Measurements from ENCODE around the gene DCTN3. TPM values are rescaled to one million over a fixed set of nuclear protein-coding genes. Genes with fewer than 3 reads are reported as not detected.
A peak's percentile ranks its signal among the peaks of the same experiment; 100 is the strongest.

DCTN3 gene
- total RNA-seq, 1 donor from 2014 or later: 105 TPM

- no peak for TF ChIP-seq CTCF (IDR thresholded peaks at IDR 0.05)
- no peak for DNase-seq (ENCODE audit: extremely low spot score, unreplicated experiment)
- Mint-ChIP-seq H3K36me3 (ENCODE audit: unreplicated experiment) (no peaks in the 10 kb centered on the region), H3K9me3 (ENCODE audit: unreplicated experiment) (no peaks in the 10 kb centered on the region), H3K27ac (ENCODE audit: unreplicated experiment) (no peak overlapping the region), H3K27me3 (ENCODE audit: unreplicated experiment) (peaks cover 73% of the 10 kb centered on the region), H3K4me1 (ENCODE audit: unreplicated experiment) (peaks cover 10% of the 10 kb centered on the region), H3K4me3 (ENCODE audit: unreplicated experiment) (no peak overlapping the region)
These were observed 41.0 kb downstream of the DCTN3 start for GRCh38 chr9:34579104-34579807.

DNA sequence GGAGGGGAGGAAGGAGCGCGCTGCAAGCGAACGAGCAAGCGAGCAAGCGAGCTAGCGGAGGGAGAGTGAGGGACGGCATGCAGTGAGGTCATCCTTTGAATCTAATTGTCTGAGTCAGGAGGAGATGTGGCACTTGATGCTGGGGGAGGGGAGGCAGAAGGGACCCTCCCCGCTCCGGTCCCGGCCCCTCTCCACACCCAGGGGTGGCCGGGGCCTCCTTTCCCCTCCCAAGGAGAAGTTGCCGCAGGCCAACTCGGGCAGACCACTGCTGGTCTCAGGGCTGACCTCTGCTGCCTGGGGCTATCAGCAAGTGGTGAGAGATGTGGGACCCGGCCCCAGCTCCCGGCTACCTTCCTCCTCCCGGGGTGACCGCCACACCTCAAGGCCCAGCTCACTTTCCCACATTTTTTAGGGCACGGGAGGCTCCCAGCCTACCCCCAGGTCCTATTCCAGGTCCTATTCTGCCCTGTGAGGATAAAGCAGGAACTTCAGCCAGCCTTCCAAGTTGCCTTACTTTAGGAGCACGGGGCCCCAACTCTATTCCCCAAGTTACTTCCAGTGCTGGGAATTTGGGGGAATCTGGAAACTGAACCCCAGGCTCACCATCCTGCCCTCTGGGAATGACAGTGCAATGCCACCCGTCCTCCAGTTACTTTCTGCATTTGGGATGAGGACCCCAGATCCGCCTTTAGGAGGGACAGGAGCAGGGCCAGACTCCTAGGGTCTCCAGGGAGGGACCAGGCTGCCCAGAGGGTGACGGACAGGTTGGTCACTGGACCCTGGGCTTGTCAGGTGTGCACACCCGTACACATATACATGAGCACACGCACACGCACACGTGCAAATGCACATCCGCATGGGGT, 41.8 kb downstream of the DCTN3 start:
- H3K9me3 Mint-ChIP-seq (ENCODE audit: unreplicated experiment): no peaks in the 10 kb centered on the region
- H3K4me1 Mint-ChIP-seq (ENCODE audit: unreplicated experiment): peaks cover 10% of the 10 kb centered on the region
- peaks cover 70% of the 10 kb centered on the region for H3K27me3 Mint-ChIP-seq (ENCODE audit: unreplicated experiment)
- TF ChIP-seq CTCF (IDR thresholded peaks at IDR 0.05): no peak
- H3K4me3 Mint-ChIP-seq (ENCODE audit: unreplicated experiment): no peak overlapping the region
- DNase-seq (ENCODE audit: extremely low spot score, unreplicated experiment): no peak
- no peak overlapping the region for H3K27ac Mint-ChIP-seq (ENCODE audit: unreplicated experiment)
- no peaks in the 10 kb centered on the region for H3K36me3 Mint-ChIP-seq (ENCODE audit: unreplicated experiment)

- Mint-ChIP-seq H3K4me1 (ENCODE audit: unreplicated experiment) (peaks cover 10% of the 10 kb centered on the region), H3K27ac (ENCODE audit: unreplicated experiment) (no peak overlapping the region)
These were observed 42.7 kb downstream of the DCTN3 start for GRCh38 chr9:34577400-34578240.

DNA sequence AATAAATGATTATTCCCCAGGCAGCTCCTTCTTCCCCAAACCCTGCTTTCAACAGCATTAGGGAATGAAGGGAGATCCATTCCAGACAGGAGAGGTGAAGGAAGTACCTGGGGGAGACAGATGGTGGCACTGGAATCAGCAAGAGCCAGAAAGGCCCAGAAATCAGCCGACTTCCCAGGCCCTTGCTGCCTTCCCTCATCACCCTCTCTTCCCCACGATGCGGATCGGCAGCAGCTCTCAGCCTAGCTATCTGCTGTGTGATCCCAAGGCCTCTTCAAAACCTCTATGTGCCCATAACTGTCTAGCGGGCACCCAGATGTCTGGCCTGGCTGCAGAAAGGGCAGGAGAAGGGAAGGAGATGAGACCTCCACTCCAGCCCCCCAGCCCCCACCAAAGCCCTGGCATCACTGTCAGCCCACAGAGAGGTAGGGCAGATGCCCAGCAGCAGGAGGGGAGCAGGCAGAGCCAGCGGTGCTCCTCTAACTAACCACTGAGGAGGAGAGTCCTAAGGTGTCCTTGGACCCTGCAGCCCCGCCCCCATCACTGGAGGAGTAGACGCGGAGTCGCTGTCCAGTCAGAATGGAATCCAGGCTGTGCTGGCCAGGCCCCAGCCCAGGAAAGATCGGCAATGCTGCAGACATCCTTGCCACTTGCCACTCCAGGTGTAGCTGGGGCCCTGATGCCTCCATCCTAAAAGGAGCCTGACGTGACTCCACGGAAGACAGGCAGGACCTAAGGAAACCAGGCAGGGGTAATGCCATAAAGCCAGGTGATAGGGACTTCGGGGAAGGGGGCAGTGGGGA, 43.5 kb downstream of the DCTN3 start:
- peaks cover 10% of the 10 kb centered on the region for H3K4me1 Mint-ChIP-seq (ENCODE audit: unreplicated experiment)
- no peak for TF ChIP-seq CTCF (IDR thresholded peaks at IDR 0.05)
- H3K36me3 Mint-ChIP-seq (ENCODE audit: unreplicated experiment): no peaks in the 10 kb centered on the region
- H3K27me3 Mint-ChIP-seq (ENCODE audit: unreplicated experiment): peaks cover 55% of the 10 kb centered on the region
- no peak for DNase-seq (ENCODE audit: extremely low spot score, unreplicated experiment)
- H3K27ac Mint-ChIP-seq (ENCODE audit: unreplicated experiment): no peak overlapping the region
- H3K4me3 Mint-ChIP-seq (ENCODE audit: unreplicated experiment): peak overlapping the region; percentile 75
- H3K9me3 Mint-ChIP-seq (ENCODE audit: unreplicated experiment): no peaks in the 10 kb centered on the region

More at GRCh38 chr9:34577400-34578240, 42.7 kb downstream of the DCTN3 start:
- peaks cover 63% of the 10 kb centered on the region for H3K27me3 Mint-ChIP-seq (ENCODE audit: unreplicated experiment)
- no peaks in the 10 kb centered on the region for H3K36me3 Mint-ChIP-seq (ENCODE audit: unreplicated experiment)
- H3K9me3 Mint-ChIP-seq (ENCODE audit: unreplicated experiment): no peaks in the 10 kb centered on the region
- H3K4me3 Mint-ChIP-seq (ENCODE audit: unreplicated experiment): peak overlapping the region; percentile 75
- no peak for DNase-seq (ENCODE audit: extremely low spot score, unreplicated experiment)
- no peak for TF ChIP-seq CTCF (IDR thresholded peaks at IDR 0.05)
